GM18498 (cell line): ENCODE results near the gene RETREG1.
"Not testable (repeated sequence)": the region's sequence is repeated elsewhere in the genome, so short reads cannot be mapped to it uniquely, and the experiment has no call there.

Source experiments
- ATAC-seq: cut with Tn5 transposase; IDR thresholded peaks from one replicate; pipeline ENCODE4 v1.9.1; 2021; ENCODE audit warnings: mild to moderate bottlenecking, moderate library complexity; ENCODE audit not compliant: unreplicated experiment

Gene RETREG1

DNA sequence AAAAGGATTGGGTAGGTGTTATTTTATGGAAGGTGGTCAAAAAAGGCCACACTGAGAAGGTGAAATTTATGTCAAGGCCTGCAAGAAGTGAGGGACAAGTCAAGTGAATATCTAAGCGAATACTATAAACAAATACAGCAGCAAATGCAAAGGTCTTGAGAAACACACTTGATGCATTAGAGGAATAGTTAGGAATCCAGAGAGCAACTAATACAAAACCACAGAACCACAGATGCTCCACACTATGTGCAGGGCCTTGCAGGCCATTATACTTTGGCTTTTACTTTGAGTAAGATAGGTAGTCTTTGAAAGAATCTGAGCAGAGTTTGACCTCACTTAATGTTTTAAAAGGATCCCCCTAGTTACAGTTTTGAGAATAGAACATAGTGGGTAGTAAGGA, 155.8 kb downstream of the RETREG1 start:
- no peak for ATAC-seq

DNA sequence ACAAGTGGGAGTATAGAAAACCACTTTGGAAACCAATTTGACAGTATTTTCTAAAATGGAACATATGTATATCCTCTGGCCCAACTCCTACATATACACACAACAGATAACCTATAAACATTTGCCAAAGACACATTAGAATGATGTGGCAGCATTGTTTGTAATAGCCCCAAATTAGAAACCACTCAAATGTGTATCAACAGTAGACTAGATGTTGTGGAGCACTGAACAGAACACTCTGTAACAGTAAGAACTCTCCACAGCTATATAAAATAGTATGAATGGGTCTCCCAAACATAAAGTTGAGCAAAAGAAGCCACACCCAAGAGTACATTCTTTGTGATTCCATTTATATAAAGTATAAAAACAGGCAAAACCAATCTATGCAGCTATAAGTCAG, 157.3 kb downstream of the RETREG1 start:
- ATAC-seq = no peak

DNA sequence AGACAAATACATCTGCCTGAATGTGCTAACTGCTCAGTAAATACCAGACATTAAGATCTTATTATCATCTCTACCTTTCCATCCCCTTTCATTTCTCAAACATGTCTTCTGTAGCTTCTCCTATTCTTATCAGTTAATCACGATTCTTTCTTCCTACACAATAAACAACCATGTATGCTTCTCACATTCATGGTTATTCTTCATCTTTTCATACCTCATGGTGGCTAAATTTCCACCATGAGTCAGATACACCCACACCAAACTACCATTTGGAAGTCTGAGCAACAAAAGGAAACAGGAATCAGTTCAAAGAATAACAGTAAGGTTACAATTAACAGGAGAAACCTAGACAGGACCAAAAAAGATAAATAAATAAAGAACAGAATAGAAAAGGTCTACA, 158.9 kb downstream of the RETREG1 start:
- ATAC-seq = no peak

DNA sequence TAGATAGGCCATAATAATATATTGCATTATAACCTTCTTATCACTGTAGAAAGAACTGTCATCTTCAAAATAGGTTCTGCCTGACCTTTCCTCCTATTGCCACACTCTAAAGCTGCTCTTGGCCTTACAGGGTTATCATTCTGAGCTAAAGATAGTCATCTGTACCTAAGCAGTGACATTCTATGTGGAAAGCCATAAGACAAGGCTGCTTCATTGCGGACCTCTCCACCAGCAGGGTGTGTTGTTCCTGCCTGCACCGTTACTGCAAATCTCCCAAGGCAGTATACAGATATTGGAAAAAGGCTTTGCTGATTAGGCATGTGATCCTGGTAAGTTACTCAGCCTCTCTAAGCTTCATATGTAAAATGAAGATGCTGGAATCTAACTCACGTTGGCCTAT, 159.3 kb downstream of the RETREG1 start:
- ATAC-seq = no peak

DNA sequence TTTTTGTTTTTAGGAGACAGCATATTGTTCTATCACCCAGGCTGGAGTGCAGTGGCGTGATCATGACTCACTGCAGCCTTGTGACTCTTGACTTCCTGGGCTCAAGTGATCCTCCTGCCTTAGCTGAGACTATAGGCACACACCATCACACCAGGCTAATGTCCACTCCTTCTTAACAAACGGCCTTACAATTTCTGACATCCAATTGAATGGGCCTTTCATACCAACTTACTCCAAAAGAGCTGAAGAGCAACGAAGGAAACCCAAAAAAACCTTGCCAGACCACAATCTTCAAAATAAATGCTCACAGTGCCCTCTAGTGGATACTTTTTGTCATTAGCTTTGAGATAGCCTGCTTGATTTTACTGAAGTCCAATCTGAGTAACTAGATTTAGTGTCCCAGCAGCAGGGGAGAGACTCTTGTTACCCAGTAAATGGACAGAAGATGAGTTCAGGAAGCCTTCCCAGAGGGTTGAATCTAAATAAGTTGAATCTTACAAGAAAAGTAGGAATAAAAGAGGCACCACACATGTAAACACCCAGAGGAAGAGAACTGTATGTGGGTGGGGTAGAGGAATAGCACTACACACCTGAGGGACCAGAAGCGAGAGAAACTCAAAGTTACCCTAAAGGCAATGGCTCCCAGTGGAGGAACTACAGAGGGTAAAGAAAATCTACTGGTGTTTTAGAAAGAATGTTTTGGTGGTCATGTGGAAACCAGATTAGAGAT, 160.5 kb downstream of the RETREG1 start:
- ATAC-seq = peak; percentile 65

DNA sequence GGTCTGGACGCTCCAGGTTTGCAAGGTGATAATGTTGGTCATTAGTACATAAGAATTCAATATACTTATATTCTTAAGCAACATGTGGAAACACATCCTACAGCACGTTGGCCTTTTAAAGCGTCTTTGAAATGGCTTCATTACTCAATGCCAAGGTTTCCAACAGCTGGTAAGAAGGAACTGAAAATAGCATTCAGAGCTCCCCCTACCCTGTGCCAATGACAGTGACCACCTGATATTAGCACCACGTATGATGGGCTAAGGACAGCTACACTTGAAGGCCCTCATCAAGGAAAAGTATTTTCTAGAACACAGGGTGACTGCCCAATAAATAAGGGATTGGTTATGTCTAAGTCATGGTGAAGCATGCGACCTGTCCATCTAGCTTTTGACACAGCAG, 161.1 kb downstream of the RETREG1 start:
- no peak for ATAC-seq

DNA sequence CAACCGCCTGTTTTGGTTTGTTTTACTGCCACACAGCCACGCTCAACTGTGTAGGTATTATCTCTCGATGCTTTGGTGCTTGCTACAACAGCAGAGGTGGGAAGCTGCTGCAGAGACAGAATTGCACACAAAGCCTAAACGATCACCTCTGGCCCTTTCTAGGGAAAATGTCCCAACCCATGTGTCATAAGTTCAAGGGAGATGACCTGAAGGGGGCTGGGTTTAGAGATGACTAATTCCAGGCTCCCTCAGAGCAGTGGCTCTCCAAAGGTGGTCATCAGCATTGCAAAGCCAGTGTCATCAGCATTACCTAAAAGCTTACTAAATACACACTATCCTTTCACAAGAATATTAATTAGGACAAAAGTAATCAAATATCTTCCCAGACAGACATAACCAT, 162.1 kb downstream of the RETREG1 start:
- ATAC-seq = no peak

DNA sequence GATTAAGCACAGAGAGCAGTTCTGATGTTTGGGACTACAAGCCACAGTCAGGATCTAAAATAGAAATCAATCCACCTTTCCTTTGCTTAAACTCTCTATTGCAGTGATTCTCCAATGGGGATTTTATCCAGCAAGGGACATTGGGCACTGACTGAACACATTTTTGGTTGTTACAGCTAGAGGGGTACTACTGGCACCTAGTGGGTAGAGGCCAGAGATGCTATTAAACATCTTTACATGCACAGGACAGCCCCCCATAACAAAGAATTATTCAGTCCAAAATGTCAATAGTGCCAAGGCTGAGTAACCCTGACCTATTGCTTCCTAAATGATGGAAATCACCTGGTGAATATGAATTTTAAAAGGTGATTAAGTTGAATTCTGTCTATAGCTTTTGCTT, 163.2 kb downstream of the RETREG1 start:
- no peak for ATAC-seq

DNA sequence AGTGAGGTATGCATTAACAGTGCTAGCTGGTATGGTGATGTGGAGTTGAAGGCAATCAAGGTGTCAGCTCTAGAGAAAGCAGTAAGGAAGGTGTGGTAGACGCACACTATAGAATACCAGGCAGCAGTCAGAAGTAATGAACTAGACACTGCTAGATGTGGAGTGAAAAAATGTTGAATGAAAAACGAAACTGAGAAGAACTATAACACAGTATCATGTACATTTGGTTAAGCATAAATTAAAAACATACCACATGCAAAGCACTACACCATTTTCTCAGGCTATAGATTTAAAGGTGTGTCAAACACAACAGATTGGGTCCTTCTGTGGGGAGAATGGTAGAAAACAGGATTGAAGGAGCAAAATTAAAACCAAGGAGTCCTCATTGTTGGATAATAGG, 166.6 kb downstream of the RETREG1 start:
- ATAC-seq = peak; percentile 84

DNA sequence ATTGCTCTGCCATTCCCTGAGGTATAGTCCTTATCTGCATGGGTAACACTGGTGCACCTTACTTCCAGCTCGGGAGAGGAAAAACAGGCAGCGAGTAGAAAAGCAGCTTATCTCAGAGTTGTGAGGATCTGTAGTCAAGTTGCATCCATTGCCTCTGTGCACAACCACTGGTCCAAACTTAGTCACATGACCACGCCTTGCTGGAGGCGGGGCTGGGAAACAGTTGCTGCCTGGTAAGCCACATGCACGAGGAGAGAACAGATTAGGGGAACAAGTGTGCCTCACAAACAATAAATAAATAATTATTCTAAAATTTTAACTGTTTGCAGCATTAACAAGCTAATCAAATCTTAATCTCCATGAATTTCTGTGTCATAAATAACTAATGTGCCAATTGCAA, 169.8 kb downstream of the RETREG1 start:
- no peak for ATAC-seq

DNA sequence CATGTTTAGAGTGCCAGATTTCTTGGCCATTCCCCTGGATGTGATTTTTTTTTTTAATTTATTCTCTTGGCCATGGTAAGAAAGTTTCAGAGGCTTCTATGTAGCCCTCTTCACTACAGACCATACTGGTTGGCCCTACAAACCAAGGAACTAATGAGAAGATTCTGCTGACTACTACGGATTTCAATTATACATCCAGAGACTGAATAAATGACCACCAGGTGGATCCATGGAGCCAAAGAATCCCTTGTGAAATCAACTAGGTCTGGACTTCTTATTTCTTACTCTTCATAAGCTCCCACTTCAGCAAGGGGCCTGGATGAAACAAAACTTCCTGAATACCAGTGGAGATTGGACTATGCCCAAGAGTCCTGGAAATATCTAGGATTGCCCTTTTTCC, 178.8 kb downstream of the RETREG1 start:
- no peak for ATAC-seq

DNA sequence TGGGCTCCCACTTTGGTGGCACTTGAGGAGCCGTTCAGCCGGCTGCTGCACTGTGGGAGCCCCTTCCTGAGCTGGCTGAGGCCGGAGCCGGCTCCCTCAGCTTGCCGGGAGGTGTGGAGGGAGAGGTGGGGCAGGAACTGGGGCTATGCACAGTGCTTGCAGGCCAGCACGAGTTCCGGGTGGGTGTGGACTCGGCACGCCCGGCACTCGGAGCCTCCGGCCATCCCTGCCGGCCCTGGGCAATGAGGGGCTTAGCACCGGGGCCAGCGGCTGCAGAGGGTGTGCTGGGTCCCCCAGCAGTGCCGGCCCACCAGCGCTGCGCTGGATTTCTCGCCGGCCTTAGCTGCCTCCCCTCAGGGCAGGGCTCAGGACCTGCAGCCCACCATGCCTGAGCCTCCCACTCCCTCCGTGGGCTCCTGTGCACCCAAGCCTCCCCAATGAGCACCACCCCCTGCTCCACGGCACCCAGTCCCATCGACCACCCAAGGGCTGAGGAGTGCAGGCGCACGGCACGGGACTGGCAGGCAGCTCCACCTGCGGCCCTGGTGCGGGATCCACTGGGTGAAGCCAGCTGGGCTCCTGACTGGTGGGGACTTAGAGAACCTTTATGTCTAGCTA, 180.6 kb downstream of the RETREG1 start:
- not testable (repeated sequence) for ATAC-seq

DNA sequence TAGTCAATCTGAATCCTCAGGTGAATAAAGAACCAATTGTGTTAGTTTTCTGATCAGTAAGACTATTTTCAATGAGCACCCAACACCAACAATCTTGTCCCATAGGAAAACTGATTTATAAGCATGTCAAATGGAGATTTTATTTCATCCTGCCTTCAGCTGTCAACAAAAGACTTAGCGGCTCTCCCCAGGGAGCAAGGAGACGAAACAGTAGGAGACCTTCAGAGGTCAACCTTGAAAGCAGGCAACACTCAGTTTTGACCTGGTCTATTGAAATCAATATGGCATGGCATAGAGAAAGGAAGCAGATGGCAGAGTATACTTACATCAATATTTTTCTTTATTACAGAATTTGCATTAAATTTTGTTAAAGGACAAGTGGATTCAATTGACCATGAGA, 185.3 kb downstream of the RETREG1 start:
- ATAC-seq = no peak

DNA sequence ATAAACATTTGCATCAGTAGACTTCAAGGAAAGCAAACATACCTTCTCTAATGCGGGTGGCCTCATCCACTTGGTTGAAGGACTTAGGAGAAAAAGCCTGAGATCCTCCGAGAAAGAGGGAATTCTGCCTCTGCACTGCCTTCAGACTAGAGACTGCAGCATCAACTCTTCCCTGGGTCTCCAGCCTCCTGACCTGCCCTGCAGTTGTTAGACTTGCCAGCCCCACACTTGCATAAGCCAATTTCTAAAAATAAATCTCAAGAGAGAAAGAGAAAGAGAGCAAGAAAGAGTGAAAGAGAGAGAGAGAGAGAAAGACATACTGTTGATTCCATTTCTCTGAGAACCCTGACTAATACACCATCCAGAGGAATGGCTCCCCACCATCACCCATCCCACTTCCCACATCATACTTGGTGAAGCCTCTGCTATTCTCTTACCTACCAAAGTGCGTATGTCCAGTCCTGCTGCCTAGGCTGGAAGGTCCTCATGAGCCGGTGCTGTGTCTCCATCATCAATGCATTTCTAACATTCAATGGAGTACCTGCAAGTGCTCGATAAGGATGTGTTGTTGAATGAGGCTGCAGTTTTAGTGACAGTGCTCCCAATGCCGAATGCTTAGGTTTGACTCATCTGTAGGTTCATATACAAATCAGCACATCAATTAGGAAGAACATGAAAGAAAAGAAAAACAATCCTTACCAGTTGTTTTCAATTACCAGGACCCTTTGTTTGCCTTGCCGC, 186.3 kb downstream of the RETREG1 start:
- no peak for ATAC-seq

DNA sequence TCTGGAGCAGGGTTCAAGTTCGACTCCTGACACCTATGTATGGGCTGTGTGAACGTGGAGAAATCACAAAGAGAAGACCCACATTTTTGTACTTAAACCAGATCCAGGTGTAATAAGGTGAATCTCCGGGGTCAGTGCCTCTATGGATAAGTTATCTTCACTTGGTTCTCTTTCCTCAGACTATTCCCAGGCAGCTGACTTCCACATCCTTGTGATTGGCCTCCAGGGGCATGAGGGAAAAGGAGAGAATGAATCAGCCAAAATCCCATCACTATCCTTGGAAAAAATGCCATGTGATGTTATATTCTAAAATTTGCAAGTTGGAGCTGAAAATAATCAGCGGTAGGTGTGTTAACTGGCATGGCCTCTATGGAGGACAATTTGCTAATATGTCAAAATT, 188.4 kb downstream of the RETREG1 start:
- ATAC-seq = no peak

DNA sequence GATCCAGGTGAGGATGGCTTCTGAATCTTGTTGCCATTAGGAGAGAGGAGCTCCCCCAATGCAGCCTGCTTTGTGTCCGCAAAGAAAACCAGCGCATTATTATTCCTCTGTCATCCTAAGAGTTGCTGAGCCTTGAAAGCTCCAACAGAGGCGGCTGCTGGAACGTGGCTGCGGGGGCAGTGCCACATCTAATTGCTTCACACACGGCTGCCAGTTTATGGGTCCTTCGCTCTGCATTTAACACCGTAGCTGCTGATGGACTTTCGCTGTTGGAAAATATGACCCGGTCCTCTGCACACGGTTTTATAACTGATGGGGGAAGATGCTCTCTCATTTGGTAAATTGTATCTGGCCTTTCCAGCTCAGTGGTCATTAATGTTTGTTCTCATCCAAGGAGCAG, 189.2 kb downstream of the RETREG1 start:
- ATAC-seq = no peak
